ENCODE results near the gene WDR33.

DNA sequence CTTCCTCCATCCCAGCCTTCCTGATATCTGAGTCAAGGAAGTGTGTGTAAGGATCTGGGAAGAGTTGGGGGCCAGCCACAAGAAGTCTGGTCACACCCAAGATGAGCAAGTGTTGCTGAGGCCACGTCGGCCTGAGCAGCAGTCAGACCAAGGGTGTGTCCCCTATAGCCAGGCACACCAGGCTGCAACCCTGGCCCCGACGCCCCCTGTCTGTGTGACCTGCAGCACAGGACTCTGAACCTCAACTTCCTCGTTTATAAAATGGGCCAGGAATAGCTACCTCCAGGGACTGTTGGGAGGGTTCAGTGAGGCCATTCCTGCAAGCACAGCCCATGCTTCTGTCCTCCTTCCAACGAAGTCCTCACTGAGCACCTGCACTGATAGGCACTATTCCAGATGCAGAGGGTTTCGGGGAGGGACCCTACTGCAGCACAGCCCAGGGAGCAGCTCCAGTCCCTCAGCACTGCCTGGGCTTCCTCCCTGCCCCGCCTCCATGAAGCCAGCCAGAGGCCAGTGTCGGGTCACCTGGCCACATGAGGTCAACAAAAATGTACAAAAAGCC lies 148.9 kb downstream of the WDR33 start:
- TF ChIP-seq CTCF (conservative IDR thresholded peaks at IDR 0.05) = no peak
- no peak for TF ChIP-seq ZFX (IDR thresholded peaks at IDR 0.05)
